LNCaP clone FGC (cell line): ENCODE measurements around the gene RIMS3.
"Not testable (repeated sequence)": the region's sequence is repeated elsewhere in the genome, so short reads cannot be mapped to it uniquely, and the experiment has no call there.

Experiments
- DNase-seq: peaks from one replicate; pipeline ENCODE4 v3.0.0-alpha.2; 2011; ENCODE audit warnings: low read depth
- H3K4me3 ChIP-seq: 2 replicates; pipeline ENCODE4 v1.5.1; 2011; ENCODE audit warnings: mild to moderate bottlenecking, low read depth, low read length, control low read depth
- CTCF ChIP-seq: IDR thresholded peaks from 2 replicates; pipeline ENCODE4 v1.5.1; 2012; ENCODE audit warnings: mild to moderate bottlenecking; ENCODE audit not compliant: control insufficient read depth, insufficient read depth; ENCODE audit errors: extremely low read depth

The RIMS3 gene

GRCh38 chr1:40709100-40709801, 43.8 kb upstream of the RIMS3 start:
- no peak for DNase-seq
- TF ChIP-seq CTCF, result no peak
- no peak overlapping the region for H3K4me3 ChIP-seq

GRCh38 chr1:40708750-40709099, 43.2 kb upstream of the RIMS3 start:
- no peak for TF ChIP-seq CTCF
- DNase-seq, result no peak
- no peak overlapping the region for H3K4me3 ChIP-seq

- no peak overlapping the region for H3K4me3 ChIP-seq
- no peak for DNase-seq
- TF ChIP-seq CTCF, result no peak
These were observed 41.1 kb upstream of the RIMS3 start for GRCh38 chr1:40706626-40707025.

- no peak for DNase-seq
- no peak overlapping the region for H3K4me3 ChIP-seq
- TF ChIP-seq CTCF, result no peak
These were observed 39.6 kb upstream of the RIMS3 start for GRCh38 chr1:40704817-40705733.

GRCh38 chr1:40703316-40703715, 37.8 kb upstream of the RIMS3 start:
- no peak for TF ChIP-seq CTCF
- H3K4me3 ChIP-seq, result no peak overlapping the region
- DNase-seq, result no peak

GRCh38 chr1:40702810-40703209, 37.3 kb upstream of the RIMS3 start:
- H3K4me3 ChIP-seq, DNase-seq: not testable (repeated sequence)

- TF ChIP-seq CTCF, result no peak
- H3K4me3 ChIP-seq, result no peak overlapping the region
- no peak for DNase-seq
These were observed 36.2 kb upstream of the RIMS3 start for GRCh38 chr1:40701684-40702083.
